ENCODE measurements around the gene SLC9A7. TPM values are rescaled to one million over a fixed set of nuclear protein-coding genes. Genes with fewer than 3 reads are reported as not detected.

SLC9A7 gene
- total RNA-seq, 1 donor from 2014 or later, result 1.9 TPM

GRCh38 chrX:46712764-46713163, 46.2 kb downstream of the SLC9A7 start:
- H3K27me3 ChIP-seq (ENCODE audit: low read depth), result no peaks in the 10 kb centered on the region
- H3K4me1 ChIP-seq, result no peaks in the 10 kb centered on the region
- no peak overlapping the region for H3K4me3 ChIP-seq
- no peaks in the 10 kb centered on the region for H3K9me3 ChIP-seq (replicated peaks)
- no peak for TF ChIP-seq CTCF (IDR thresholded peaks at IDR 0.05; ENCODE audit: borderline replicate concordance)
- no peak for DNase-seq
- H3K36me3 ChIP-seq, result no peaks in the 10 kb centered on the region
- intact Hi-C loops (cut with micrococcal nuclease), result no loop called here
- H3K27ac ChIP-seq (replicated peaks), result no peak overlapping the region

GRCh38 chrX:46710927-46711623, 47.8 kb downstream of the SLC9A7 start:
- no peaks in the 10 kb centered on the region for H3K9me3 ChIP-seq (replicated peaks)
- no peaks in the 10 kb centered on the region for H3K27me3 ChIP-seq (ENCODE audit: low read depth)
- TF ChIP-seq CTCF (IDR thresholded peaks at IDR 0.05; ENCODE audit: borderline replicate concordance), result no peak
- DNase-seq, result no peak
- no peak overlapping the region for H3K27ac ChIP-seq (replicated peaks)
- H3K4me1 ChIP-seq, result no peaks in the 10 kb centered on the region
- intact Hi-C loops (cut with micrococcal nuclease), result no loop called here
- no peak overlapping the region for H3K4me3 ChIP-seq
- no peaks in the 10 kb centered on the region for H3K36me3 ChIP-seq

GRCh38 chrX:46710425-46710824, 48.5 kb downstream of the SLC9A7 start:
- intact Hi-C loops (cut with micrococcal nuclease), result no loop called here
- Histone ChIP-seq H3K4me3 (no peak overlapping the region), H3K27me3 (ENCODE audit: low read depth) (no peaks in the 10 kb centered on the region), H3K36me3 (no peaks in the 10 kb centered on the region), H3K9me3 (replicated peaks) (no peaks in the 10 kb centered on the region), H3K27ac (replicated peaks) (no peak overlapping the region), H3K4me1 (no peaks in the 10 kb centered on the region)
- DNase-seq, result no peak
- TF ChIP-seq CTCF (IDR thresholded peaks at IDR 0.05; ENCODE audit: borderline replicate concordance), result no peak

GRCh38 chrX:46707274-46707965, 51.5 kb downstream of the SLC9A7 start:
- intact Hi-C loops (cut with micrococcal nuclease), result no loop called here
- H3K9me3 ChIP-seq (replicated peaks), result no peaks in the 10 kb centered on the region
- no peak for TF ChIP-seq CTCF (IDR thresholded peaks at IDR 0.05; ENCODE audit: borderline replicate concordance)
- H3K27ac ChIP-seq (replicated peaks), result no peak overlapping the region
- no peaks in the 10 kb centered on the region for H3K36me3 ChIP-seq
- no peaks in the 10 kb centered on the region for H3K27me3 ChIP-seq (ENCODE audit: low read depth)
- H3K4me1 ChIP-seq, result no peaks in the 10 kb centered on the region
- no peak overlapping the region for H3K4me3 ChIP-seq
- DNase-seq, result no peak

- no peaks in the 10 kb centered on the region for H3K36me3 ChIP-seq
- H3K4me3 ChIP-seq, result no peak overlapping the region
- H3K4me1 ChIP-seq, result no peaks in the 10 kb centered on the region
- no peaks in the 10 kb centered on the region for H3K27me3 ChIP-seq (ENCODE audit: low read depth)
- DNase-seq, result no peak
- intact Hi-C loops (cut with micrococcal nuclease), result no loop called here
- no peaks in the 10 kb centered on the region for H3K9me3 ChIP-seq (replicated peaks)
- H3K27ac ChIP-seq (replicated peaks), result no peak overlapping the region
- no peak for TF ChIP-seq CTCF (IDR thresholded peaks at IDR 0.05; ENCODE audit: borderline replicate concordance)
Measured at GRCh38 chrX:46704767-46705386, 54.0 kb downstream of the SLC9A7 start.
